ENCODE results near the gene GDPD3.

The GDPD3 gene

GRCh38 chr16:30113031-30113710, at the start of gene GDPD3:
TSS of gene GDPD3 (minus strand) at chr16:30113537. CDS start at chr16:30113478, 59 bp downstream.
- H3K4me1 Mint-ChIP-seq, result peaks cover 27% of the 10 kb centered on the region
- DNase-seq (ENCODE audit: low spot score in 2 of 2) (no peak), ATAC-seq (peak; percentile 2)
- H3K27ac Mint-ChIP-seq, result peak within 1 kb of the TSS; percentile 76
- peaks cover 48% of the 10 kb centered on the region for H3K36me3 Mint-ChIP-seq
- no peak within 1 kb of the TSS for H3K4me3 Mint-ChIP-seq
- no peaks in the 10 kb centered on the region for H3K9me3 Mint-ChIP-seq

- Mint-ChIP-seq H3K9me3 (no peaks in the 10 kb centered on the region), H3K27ac (no peak overlapping the region), H3K4me3 (no peak overlapping the region), H3K4me1 (no peaks in the 10 kb centered on the region), H3K36me3 (no peaks in the 10 kb centered on the region)
- DNase-seq (ENCODE audit: low spot score in 2 of 2) (no peak), ATAC-seq (no peak)
Observed at GRCh38 chr16:30157214-30157613, 43.9 kb upstream of the GDPD3 start.

GRCh38 chr16:30155188-30155587, 41.9 kb upstream of the GDPD3 start:
- no peak overlapping the region for H3K4me3 Mint-ChIP-seq
- H3K27ac Mint-ChIP-seq, result no peak overlapping the region
- DNase-seq (ENCODE audit: low spot score in 2 of 2), result no peak
- no peaks in the 10 kb centered on the region for H3K36me3 Mint-ChIP-seq
- no peaks in the 10 kb centered on the region for H3K4me1 Mint-ChIP-seq
- ATAC-seq, result no peak
- H3K9me3 Mint-ChIP-seq, result no peaks in the 10 kb centered on the region

GRCh38 chr16:30152517-30152916, 39.2 kb upstream of the GDPD3 start:
- DNase-seq (ENCODE audit: low spot score in 2 of 2) (no peak), ATAC-seq (no peak)
- no peak overlapping the region for H3K4me3 Mint-ChIP-seq
- peaks cover 6% of the 10 kb centered on the region for H3K9me3 Mint-ChIP-seq
- H3K4me1 Mint-ChIP-seq, result no peaks in the 10 kb centered on the region
- no peak overlapping the region for H3K27ac Mint-ChIP-seq
- H3K36me3 Mint-ChIP-seq, result no peaks in the 10 kb centered on the region

GRCh38 chr16:30151091-30151490, 37.8 kb upstream of the GDPD3 start:
- Mint-ChIP-seq H3K27ac (no peak overlapping the region), H3K4me1 (no peaks in the 10 kb centered on the region), H3K9me3 (peaks cover 6% of the 10 kb centered on the region), H3K4me3 (no peak overlapping the region), H3K36me3 (no peaks in the 10 kb centered on the region)
- no peak for DNase-seq (ENCODE audit: low spot score in 2 of 2)
- no peak for ATAC-seq

GRCh38 chr16:30149250-30149930, 36.1 kb upstream of the GDPD3 start:
- Mint-ChIP-seq H3K4me3 (no peak overlapping the region), H3K36me3 (no peaks in the 10 kb centered on the region), H3K27ac (no peak overlapping the region), H3K9me3 (peaks cover 6% of the 10 kb centered on the region), H3K4me1 (no peaks in the 10 kb centered on the region)
- no peak for DNase-seq (ENCODE audit: low spot score in 2 of 2)
- ATAC-seq, result no peak

- Mint-ChIP-seq H3K27ac (no peak overlapping the region), H3K4me3 (no peak overlapping the region), H3K9me3 (peaks cover 6% of the 10 kb centered on the region), H3K4me1 (peaks cover 7% of the 10 kb centered on the region), H3K36me3 (no peaks in the 10 kb centered on the region)
- ATAC-seq, result no peak
- no peak for DNase-seq (ENCODE audit: low spot score in 2 of 2)
Observed at GRCh38 chr16:30147843-30148510, 34.6 kb upstream of the GDPD3 start.

- Mint-ChIP-seq H3K4me3 (no peak overlapping the region), H3K9me3 (peaks cover 6% of the 10 kb centered on the region), H3K36me3 (no peaks in the 10 kb centered on the region), H3K4me1 (peaks cover 17% of the 10 kb centered on the region), H3K27ac (no peak overlapping the region)
- ATAC-seq (no peak), DNase-seq (ENCODE audit: low spot score in 2 of 2) (no peak)
Observed at GRCh38 chr16:30145657-30146056, 32.3 kb upstream of the GDPD3 start.

GRCh38 chr16:30144917-30145316, 31.6 kb upstream of the GDPD3 start:
- peaks cover 20% of the 10 kb centered on the region for H3K4me1 Mint-ChIP-seq
- peaks cover 6% of the 10 kb centered on the region for H3K9me3 Mint-ChIP-seq
- no peak overlapping the region for H3K27ac Mint-ChIP-seq
- no peaks in the 10 kb centered on the region for H3K36me3 Mint-ChIP-seq
- DNase-seq (ENCODE audit: low spot score in 2 of 2) (no peak), ATAC-seq (no peak)
- no peak overlapping the region for H3K4me3 Mint-ChIP-seq

GRCh38 chr16:30144017-30144416, 30.7 kb upstream of the GDPD3 start:
- H3K4me1 Mint-ChIP-seq, result peaks cover 25% of the 10 kb centered on the region
- H3K27ac Mint-ChIP-seq, result peak overlapping the region; percentile 84

GRCh38 chr16:30143347-30143702, 30.0 kb upstream of the GDPD3 start:
- no peak for DNase-seq (ENCODE audit: low spot score in 2 of 2)
- peak overlapping the region; percentile 15 for H3K4me3 Mint-ChIP-seq
- ATAC-seq, result peak; percentile 49
- peak overlapping the region; percentile 84 for H3K27ac Mint-ChIP-seq
- H3K9me3 Mint-ChIP-seq, result no peaks in the 10 kb centered on the region
- no peaks in the 10 kb centered on the region for H3K36me3 Mint-ChIP-seq
- peaks cover 25% of the 10 kb centered on the region for H3K4me1 Mint-ChIP-seq

More at GRCh38 chr16:30144017-30144416, 30.7 kb upstream of the GDPD3 start:
- no peak for DNase-seq (ENCODE audit: low spot score in 2 of 2)
- peaks cover 3% of the 10 kb centered on the region for H3K9me3 Mint-ChIP-seq
- H3K4me3 Mint-ChIP-seq, result no peak overlapping the region
- ATAC-seq, result no peak
- no peaks in the 10 kb centered on the region for H3K36me3 Mint-ChIP-seq

GRCh38 chr16:30142672-30143346, 29.5 kb upstream of the GDPD3 start:
- peak; percentile 85 for ATAC-seq
- Mint-ChIP-seq H3K9me3 (no peaks in the 10 kb centered on the region), H3K27ac (peak overlapping the region; percentile 84), H3K36me3 (no peaks in the 10 kb centered on the region), H3K4me1 (peaks cover 25% of the 10 kb centered on the region), H3K4me3 (peak overlapping the region; percentile 15)
- DNase-seq (ENCODE audit: low spot score in 2 of 2), result peak in 1 of 2 donors; percentile 63

GRCh38 chr16:30141750-30142149, 28.4 kb upstream of the GDPD3 start:
- DNase-seq (ENCODE audit: low spot score in 2 of 2) (no peak), ATAC-seq (peak; percentile 65)
- H3K4me3 Mint-ChIP-seq, result no peak overlapping the region
- H3K36me3 Mint-ChIP-seq, result no peaks in the 10 kb centered on the region
- peak overlapping the region; percentile 26 for H3K27ac Mint-ChIP-seq
- H3K9me3 Mint-ChIP-seq, result no peaks in the 10 kb centered on the region
- peaks cover 25% of the 10 kb centered on the region for H3K4me1 Mint-ChIP-seq

GRCh38 chr16:30139583-30140481, 26.5 kb upstream of the GDPD3 start:
- Mint-ChIP-seq H3K27ac (no peak overlapping the region), H3K9me3 (no peaks in the 10 kb centered on the region), H3K36me3 (no peaks in the 10 kb centered on the region), H3K4me1 (peaks cover 25% of the 10 kb centered on the region), H3K4me3 (no peak overlapping the region)
- no peak for DNase-seq (ENCODE audit: low spot score in 2 of 2)
- no peak for ATAC-seq

All from stimulated activated effector memory CD8-positive, alpha-beta T cell treated with anti-CD3 and anti-CD28 coated beads, Interleukin-12 subunit alpha, Interleukin-12 subunit beta, amount 100 ng/mL, for 72 hours (primary cell).